Neutrophil (primary cell): Measurements from ENCODE around the gene BNC2.

ENCODE experiments used
- H3K27ac ChIP-seq: fragments of 200-600 bp; sonication (generic); 2 replicates; pipeline ENCODE4 v1.5.1; 2016; ENCODE audit warnings: mild to moderate bottlenecking, moderate library complexity
- H3K27me3 ChIP-seq: fragments of 200-600 bp; sonication (generic); 2 replicates; pipeline ENCODE4 v1.6.0; 2016; ENCODE audit warnings: mild to moderate bottlenecking
- H3K36me3 ChIP-seq: fragments of 200-600 bp; sonication (generic); 2 replicates; pipeline ENCODE4 v1.5.1; 2017
- H3K4me1 ChIP-seq, 2 experiments: fragments of 200-600 bp in 1 of 2; sonication (generic) in 1 of 2; 1 replicate in 1 of 2; 2 replicates in 1 of 2; pipeline versions ENCODE4 v1.5.1 to v1.6.1; 2013 to 2016; ENCODE audit warnings: low read depth in 1 of 2, low read length in 1 of 2, mild to moderate bottlenecking in 1 of 2, moderate library complexity in 1 of 2; ENCODE audit not compliant: control insufficient read depth in 1 of 2, insufficient read depth in 1 of 2
- H3K4me3 ChIP-seq, 2 experiments: fragments of 200-600 bp in 1 of 2; sonication (generic) in 1 of 2; 1 replicate in 1 of 2; 2 replicates in 1 of 2; pipeline ENCODE4 v1.5.1; 2013 to 2016; ENCODE audit warnings: low read depth in 1 of 2, low read length in 1 of 2, mild to moderate bottlenecking in 1 of 2, moderate library complexity in 1 of 2
- H3K9me3 ChIP-seq: fragments of 200-600 bp; sonication (generic); 2 replicates; pipeline ENCODE4 v1.5.1; 2016
- TF ChIP-seq, protein P1 (sequence below): fragments of 200-600 bp; sonication (generic); IDR thresholded peaks from 2 replicates; pipeline ENCODE4 v1.5.1; 2016; ENCODE audit warnings: antibody characterized with exemption

The BNC2 gene

DNA sequence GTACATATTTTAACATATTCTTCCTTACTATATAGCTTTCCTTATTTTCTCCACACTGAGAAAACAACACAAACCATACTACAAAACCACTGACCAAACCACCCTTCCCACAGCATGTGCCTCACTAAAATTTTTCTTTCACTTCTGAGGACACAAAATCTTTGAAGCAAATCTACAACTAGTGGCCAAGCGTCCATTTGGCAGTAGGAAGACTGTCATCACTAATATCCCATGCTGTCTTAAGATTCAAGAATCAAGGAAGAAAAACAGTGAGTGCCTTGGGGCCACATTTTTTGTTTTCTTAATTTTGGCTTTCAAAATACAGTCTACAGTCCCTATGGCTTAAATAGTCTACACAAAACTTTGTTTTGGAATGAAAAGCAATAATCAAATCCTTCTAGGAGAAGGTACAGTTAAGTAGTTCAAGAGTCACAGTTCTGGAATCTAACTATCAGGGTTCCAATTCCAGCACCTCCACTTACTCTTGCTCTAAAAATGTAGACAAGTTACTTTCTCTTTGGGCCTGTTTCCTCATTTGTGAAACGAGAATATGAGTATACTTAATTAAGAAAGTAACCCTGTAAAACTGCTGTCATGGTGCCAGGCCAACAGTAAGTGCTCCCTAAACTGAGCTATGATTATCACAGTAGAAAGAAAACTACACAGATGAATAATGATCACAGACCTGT is 227.9 kb downstream of the BNC2 start:
- TF ChIP-seq, protein P1, sequence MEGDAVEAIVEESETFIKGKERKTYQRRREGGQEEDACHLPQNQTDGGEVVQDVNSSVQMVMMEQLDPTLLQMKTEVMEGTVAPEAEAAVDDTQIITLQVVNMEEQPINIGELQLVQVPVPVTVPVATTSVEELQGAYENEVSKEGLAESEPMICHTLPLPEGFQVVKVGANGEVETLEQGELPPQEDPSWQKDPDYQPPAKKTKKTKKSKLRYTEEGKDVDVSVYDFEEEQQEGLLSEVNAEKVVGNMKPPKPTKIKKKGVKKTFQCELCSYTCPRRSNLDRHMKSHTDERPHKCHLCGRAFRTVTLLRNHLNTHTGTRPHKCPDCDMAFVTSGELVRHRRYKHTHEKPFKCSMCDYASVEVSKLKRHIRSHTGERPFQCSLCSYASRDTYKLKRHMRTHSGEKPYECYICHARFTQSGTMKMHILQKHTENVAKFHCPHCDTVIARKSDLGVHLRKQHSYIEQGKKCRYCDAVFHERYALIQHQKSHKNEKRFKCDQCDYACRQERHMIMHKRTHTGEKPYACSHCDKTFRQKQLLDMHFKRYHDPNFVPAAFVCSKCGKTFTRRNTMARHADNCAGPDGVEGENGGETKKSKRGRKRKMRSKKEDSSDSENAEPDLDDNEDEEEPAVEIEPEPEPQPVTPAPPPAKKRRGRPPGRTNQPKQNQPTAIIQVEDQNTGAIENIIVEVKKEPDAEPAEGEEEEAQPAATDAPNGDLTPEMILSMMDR = no peak
- H3K27me3 ChIP-seq = no peaks in the 10 kb centered on the region
- no peak overlapping the region for H3K27ac ChIP-seq
- no peaks in the 10 kb centered on the region for H3K36me3 ChIP-seq
- no peaks in the 10 kb centered on the region for H3K9me3 ChIP-seq
- H3K4me1 ChIP-seq = no peaks in the 10 kb centered on the region
- no peak overlapping the region for H3K4me3 ChIP-seq

DNA sequence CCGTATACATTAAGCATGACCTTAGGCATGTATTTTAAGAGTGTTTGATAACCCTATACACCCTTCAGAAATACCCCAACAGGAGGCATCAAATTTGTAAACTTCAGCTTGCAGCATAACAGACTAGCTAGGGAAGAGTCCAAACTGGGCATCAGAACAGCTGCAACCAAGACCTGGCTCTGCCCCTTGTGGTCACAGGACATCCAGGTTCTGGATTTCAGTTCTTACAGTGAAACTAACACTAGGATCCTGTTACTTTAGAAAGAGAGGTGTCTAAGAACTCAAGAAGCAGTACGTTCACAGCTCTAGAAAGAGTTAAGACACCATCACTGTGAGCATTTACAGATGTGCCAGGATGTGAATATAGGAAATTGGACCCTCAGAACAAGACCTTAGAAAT is 229.8 kb downstream of the BNC2 start:
- Histone ChIP-seq H3K27ac (no peak overlapping the region), H3K27me3 (no peaks in the 10 kb centered on the region), H3K4me1 (no peaks in the 10 kb centered on the region), H3K36me3 (no peaks in the 10 kb centered on the region), H3K4me3 (no peak overlapping the region), H3K9me3 (no peaks in the 10 kb centered on the region)
- TF ChIP-seq, protein P1 = no peak

DNA sequence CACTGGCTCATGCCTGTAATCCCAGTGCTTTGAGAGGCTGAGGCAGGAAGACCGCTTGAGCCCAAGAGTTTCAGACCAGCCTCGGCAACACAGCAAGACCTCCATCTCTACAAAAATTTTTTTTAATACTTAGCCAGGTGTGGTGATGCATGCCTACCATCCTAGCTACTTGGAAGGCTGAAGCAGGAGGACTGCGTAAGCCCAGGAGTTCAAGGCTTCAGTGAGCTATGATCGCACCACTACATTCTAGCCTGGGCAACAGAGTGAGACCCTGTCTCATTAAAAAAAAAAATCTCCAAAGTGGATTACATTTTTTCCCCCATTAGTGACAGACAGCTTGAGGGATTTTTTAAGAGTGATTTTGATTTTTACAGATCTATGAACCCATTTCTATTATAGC is 230.8 kb downstream of the BNC2 start:
- no peaks in the 10 kb centered on the region for H3K36me3 ChIP-seq
- H3K4me1 ChIP-seq = no peaks in the 10 kb centered on the region
- no peaks in the 10 kb centered on the region for H3K9me3 ChIP-seq
- TF ChIP-seq, protein P1 = no peak
- H3K27ac ChIP-seq = no peak overlapping the region
- no peak overlapping the region for H3K4me3 ChIP-seq
- no peaks in the 10 kb centered on the region for H3K27me3 ChIP-seq

DNA sequence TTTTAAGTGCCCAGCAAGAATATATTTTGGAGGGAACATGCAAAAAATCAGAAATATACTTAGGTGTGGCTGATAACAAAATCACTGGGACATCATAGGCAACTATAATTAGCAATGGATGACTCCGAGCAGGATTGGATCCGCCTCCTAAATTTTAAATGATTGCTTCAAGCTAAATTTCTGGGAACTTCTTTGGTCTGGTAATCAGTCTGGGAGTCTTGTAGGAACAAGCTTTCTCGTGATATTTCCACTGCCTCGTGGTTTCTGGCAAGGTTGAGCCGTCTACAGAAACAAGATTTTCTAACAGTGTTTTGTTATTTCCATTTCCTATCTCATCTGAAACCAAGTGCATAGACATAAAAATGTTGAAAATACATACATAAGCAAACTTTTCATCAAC is 232.6 kb downstream of the BNC2 start:
- H3K9me3 ChIP-seq = no peaks in the 10 kb centered on the region
- H3K4me1 ChIP-seq = no peaks in the 10 kb centered on the region
- TF ChIP-seq, protein P1 = no peak
- no peaks in the 10 kb centered on the region for H3K27me3 ChIP-seq
- H3K27ac ChIP-seq = no peak overlapping the region
- H3K4me3 ChIP-seq = no peak overlapping the region
- no peaks in the 10 kb centered on the region for H3K36me3 ChIP-seq

DNA sequence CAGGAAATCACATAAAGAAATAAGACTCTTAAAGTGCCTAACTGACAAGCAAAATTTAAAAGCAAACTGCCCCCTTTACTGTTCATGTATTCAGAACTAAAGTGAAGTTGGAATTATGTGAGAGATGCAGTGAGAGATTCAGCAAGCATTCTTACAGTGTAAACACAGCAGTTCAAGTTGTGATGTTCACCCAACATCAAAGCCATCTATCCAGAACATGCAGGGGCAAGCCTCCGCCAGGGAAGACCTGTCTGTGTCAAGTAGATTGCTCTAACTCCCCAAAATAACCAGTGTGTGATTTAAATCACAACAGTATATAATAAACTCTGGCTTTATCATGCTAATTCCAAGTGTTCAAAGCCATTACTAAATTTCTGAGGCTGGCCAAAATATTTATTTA is 233.3 kb downstream of the BNC2 start:
- Histone ChIP-seq H3K36me3 (no peaks in the 10 kb centered on the region), H3K4me3 (no peak overlapping the region), H3K9me3 (no peaks in the 10 kb centered on the region), H3K4me1 (no peaks in the 10 kb centered on the region), H3K27me3 (no peaks in the 10 kb centered on the region), H3K27ac (no peak overlapping the region)
- TF ChIP-seq, protein P1 = no peak

DNA sequence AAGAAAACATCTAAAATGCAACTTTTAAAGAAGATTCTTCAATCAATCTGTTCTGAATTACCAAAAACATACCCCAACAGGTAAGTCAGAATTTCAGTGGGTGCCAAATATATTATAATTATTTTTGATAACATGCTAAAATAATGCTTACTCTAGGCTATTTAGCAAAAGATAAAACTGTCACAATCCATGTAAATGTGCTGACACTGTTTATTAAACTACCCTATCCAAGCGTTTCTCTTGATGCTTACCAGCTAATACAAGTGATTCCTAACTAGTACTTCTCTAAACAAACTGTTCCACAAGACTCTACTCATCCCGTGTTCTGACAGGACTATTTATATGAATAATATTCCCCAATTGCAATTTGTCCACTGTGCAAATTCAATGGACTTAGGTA is 236.7 kb downstream of the BNC2 start:
- H3K4me3 ChIP-seq = no peak overlapping the region
- no peak overlapping the region for H3K27ac ChIP-seq
- H3K36me3 ChIP-seq = no peaks in the 10 kb centered on the region
- no peaks in the 10 kb centered on the region for H3K9me3 ChIP-seq
- no peaks in the 10 kb centered on the region for H3K27me3 ChIP-seq
- no peaks in the 10 kb centered on the region for H3K4me1 ChIP-seq
- TF ChIP-seq, protein P1 = no peak
